HepG2 (cell line): ENCODE results near the gene TTC23. TPM values are rescaled to one million over a fixed set of nuclear protein-coding genes. Genes with fewer than 3 reads are reported as not detected.
A peak's percentile ranks its signal among the peaks of the same experiment; 100 is the strongest.
"Not testable (repeated sequence)": the region's sequence is repeated elsewhere in the genome, so short reads cannot be mapped to it uniquely, and the experiment has no call there.

Source experiments
- ATAC-seq: fragments of 200-7000 bp; cut with Tn5 transposase; 3 replicates; pipeline ENCODE4 v1.9.1; 2020; ENCODE audit warnings: mild to moderate bottlenecking, moderate library complexity
- BruUV-seq: library from RNA; stranded (reverse); fragments of 400-500 nt; replicated peaks from 2 replicates; lab custom pipeline; 2021; lab: Mats Ljungman, UMichigan
- CTCF ChIA-PET: fragments of 300-600 bp; formaldehyde crosslinking; extraction: SDS; loops from one replicate; lab custom pipeline; 2021; ENCODE audit warnings: low total read pairs, inconsistent platforms, low intra/inter-chr PET ratio; lab: Yijun Ruan, JAX
- POLR2A ChIA-PET: fragments of 350-600 bp; sonication (Branson Sonifier 250); formaldehyde crosslinking; loops from one replicate; lab custom pipeline; 2020; ENCODE audit warnings: antibody characterized with exemption, inconsistent platforms; lab: Yijun Ruan, JAX
- DNase-seq: peaks from one replicate; pipeline ENCODE4 v3.0.0-alpha.2; 2015; ENCODE audit warnings: low spot score
- FAIRE-seq: peaks from 3 replicates; lab custom pipeline; 2011; peaks lifted over from hg19 to GRCh38; lab: Jason Lieb, UNC
- H2AFZ ChIP-seq: one replicate; pipeline ENCODE4 v1.6.1; 2011; ENCODE audit warnings: low read length, inconsistent platforms
- H3K27ac ChIP-seq: fragments of 300-600 bp; 3 replicates; pipeline ENCODE4 v1.8.0; 2011; ENCODE audit warnings: mixed run types, mild to moderate bottlenecking, mixed read lengths, low read length, inconsistent platforms; ENCODE audit not compliant: insufficient read depth; ENCODE audit errors: extremely low read length
- H3K27me3 ChIP-seq, 2 experiments: fragments of 200-600 bp in 1 of 2; 2 replicates in 1 of 2; 3 replicates in 1 of 2; pipeline versions ENCODE4 v1.6.0 to v1.8.0; 2011; ENCODE audit warnings: low read length in 2 of 2, mild to moderate bottlenecking in 2 of 2, moderate library complexity in 2 of 2, inconsistent platforms in 1 of 2; ENCODE audit not compliant: insufficient read depth in 2 of 2, control insufficient read depth in 1 of 2
- H3K36me3 ChIP-seq, 2 experiments: fragments of 200-600 bp in 1 of 2; replicated peaks in 1 of 2; 2 replicates in 1 of 2; 3 replicates in 1 of 2; pipeline versions ENCODE4 v1.5.1 to v1.8.0; 2011; ENCODE audit warnings: low read length in 2 of 2, inconsistent platforms in 1 of 2; ENCODE audit not compliant: insufficient read depth in 2 of 2, control insufficient read depth in 1 of 2
- H3K4me1 ChIP-seq: 2 replicates; pipeline ENCODE4 v1.5.1; 2012; ENCODE audit warnings: low read length, inconsistent platforms; ENCODE audit not compliant: insufficient read depth
- H3K4me2 ChIP-seq: 2 replicates; pipeline ENCODE4 v1.6.0; 2011; ENCODE audit warnings: low read depth, low read length, inconsistent platforms
- H3K4me3 ChIP-seq, 3 experiments: fragments of 200-600 bp in 1 of 3; sonication (generic), shearing (Covaris generic) in 1 of 3; replicated peaks in 1 of 3; 2 replicates each; pipeline ENCODE4 v1.5.1; 2011 to 2016; ENCODE audit warnings: low read length in 3 of 3, inconsistent platforms in 2 of 3, low read depth in 2 of 3, mild to moderate bottlenecking in 2 of 3, control low read depth in 1 of 3, mixed read lengths in 1 of 3; ENCODE audit not compliant: insufficient read depth in 1 of 3
- H3K79me2 ChIP-seq: one replicate; pipeline ENCODE4 v1.6.1; 2011; ENCODE audit warnings: low read length, inconsistent platforms; ENCODE audit not compliant: insufficient read depth
- H3K9ac ChIP-seq: 2 replicates; pipeline ENCODE4 v1.6.0; 2011; ENCODE audit warnings: mild to moderate bottlenecking, low read depth, low read length, inconsistent platforms; ENCODE audit not compliant: insufficient read depth
- H3K9me3 ChIP-seq: 2 replicates; pipeline ENCODE4 v1.5.1; 2012; ENCODE audit warnings: mild to moderate bottlenecking, low read length
- H4K20me1 ChIP-seq: 2 replicates; pipeline ENCODE4 v1.6.0; 2011; ENCODE audit warnings: inconsistent platforms, mild to moderate bottlenecking, low read length, moderate library complexity; ENCODE audit not compliant: insufficient read depth
- CC2D1A ChIP-seq: sonication (generic); formaldehyde crosslinking; IDR thresholded peaks from 2 replicates; pipeline ENCODE4 v1.8.1; 2023; ENCODE audit warnings: mild to moderate bottlenecking, missing genetic modification reagents
- GLI4 ChIP-seq: sonication (generic); formaldehyde crosslinking; IDR thresholded peaks from 2 replicates; pipeline ENCODE4 v1.5.1; 2020; ENCODE audit warnings: missing genetic modification reagents, mild to moderate bottlenecking, moderate library complexity, borderline replicate concordance
- KDM3A ChIP-seq: IDR thresholded peaks from 2 replicates; pipeline ENCODE4 v1.6.1; 2018; ENCODE audit warnings: low read depth, missing compliant biosample characterization
- MAFF ChIP-seq: IDR thresholded peaks from 2 replicates; pipeline ENCODE4 v1.6.1; 2011; ENCODE audit warnings: low read depth, low read length, improper control_type of control experiment
- MAFK ChIP-seq, 2 experiments: IDR thresholded peaks in 1 of 2; conservative IDR thresholded peaks in 1 of 2; 2 replicates each; pipeline ENCODE4 v1.6.1; 2011; ENCODE audit warnings: improper control_type of control experiment in 2 of 2, low read length in 2 of 2
- NR2F2 ChIP-seq: IDR thresholded peaks from 2 replicates; pipeline ENCODE4 v1.6.1; 2012; ENCODE audit warnings: low read depth, inconsistent platforms, borderline replicate concordance
- ZNF18 ChIP-seq: sonication (generic); formaldehyde crosslinking; IDR thresholded peaks from 2 replicates; pipeline ENCODE4 v1.8.0; 2022; ENCODE audit warnings: mild to moderate bottlenecking, missing genetic modification reagents; ENCODE audit not compliant: insufficient replicate concordance
- ZNF367 ChIP-seq: sonication (generic); formaldehyde crosslinking; IDR thresholded peaks from 2 replicates; pipeline ENCODE4 v1.4.0; 2020; ENCODE audit warnings: missing genetic modification reagents, borderline replicate concordance
- ZNF451 ChIP-seq: sonication (generic); formaldehyde crosslinking; IDR thresholded peaks from 2 replicates; pipeline ENCODE4 v1.5.0; 2020; ENCODE audit warnings: mild to moderate bottlenecking, missing genetic modification reagents
- ZNF563 ChIP-seq: sonication (generic); formaldehyde crosslinking; IDR thresholded peaks from 2 replicates; pipeline ENCODE4 v1.8.0; 2022; ENCODE audit warnings: mild to moderate bottlenecking, moderate library complexity, missing genetic modification reagents
- WGBS: methylation state at CpG from one replicate; pipeline ENCODE4 v1.1.6; 2017; ENCODE audit warnings: low lambda C conversion rate; 5-methylcytosine and 5-hydroxymethylcytosine counted together
- in situ Hi-C: cut with HindIII; loops from 2 replicates; pipeline ENCODE4 v1.10.0; 2017; ENCODE audit warnings: low pct_unique_long_range_greater_than_20kb; ENCODE audit not compliant: extremely low pct_ligation_motif_present
- intact Hi-C: fragments of 100-400 bp; cut with micrococcal nuclease; formaldehyde crosslinking; loops from one replicate; pipeline ENCODE4 v1.10.0; 2022; ENCODE audit not compliant: unreplicated experiment
- polyA plus RNA-seq, 8 experiments: library from polyadenylated mRNA; depleted of rRNA in 3 of 8; stranded (reverse) in 7 of 8; unstranded in 1 of 8; fragments of >200 nt; fragmentation: Illumina TruSeq in 4 of 8; extraction: Trizol in 4 of 8; gene quantifications; 2 replicates each; pipeline versions ENCODE4 v1.2.1 to v1.2.3, GENCODE V29; 2011 to 2016; ENCODE audit warnings: low read depth in 4 of 8, missing spikeins in 1 of 8, mixed read lengths in 1 of 8; ENCODE audit not compliant: insufficient read depth in 1 of 8
- total RNA-seq, 5 experiments: library from RNA; depleted of rRNA; stranded (reverse); fragments of >200 nt; fragmentation: Illumina TruSeq; extraction: Trizol; gene quantifications; 2 replicates each; pipeline ENCODE4 v1.2.3, GENCODE V29; 2016; ENCODE audit warnings: low read depth in 1 of 5

TTC23 gene
- total and polyA plus RNA-seq, 2 of the 13 experiments (the other 11 are each of a cell fraction or from before 2014, with no cell fraction given), result 1.6 to 11.7 TPM

GRCh38 chr15:99201408-99202175 lies 47.8 kb downstream of the TTC23 start:
- 89% methylated on average over 6 of the region's 6 CpGs for WGBS
- POLR2A ChIA-PET, result no interaction called here

GRCh38 chr15:99197856-99198255 lies 51.5 kb downstream of the TTC23 start:
- peaks cover 2 to 15% of the 10 kb centered on the region in 2 experiments; a peak in 3 of 5 replicates for H3K36me3 ChIP-seq
- FAIRE-seq (no peak), DNase-seq (no peak), ATAC-seq (no peak)
- 97% methylated on average over 3 of the region's 3 CpGs for WGBS
- TF ChIP-seq ZNF18 (CRISPR knock-in tag) (no peak), GLI4 (CRISPR knock-in tag) (no peak), KDM3A (CRISPR knock-in tag) (no peak)
- H4K20me1 ChIP-seq, result no peaks in the 10 kb centered on the region
- no TSS peak for BruUV-seq
- H3K4me3 ChIP-seq, result no peak overlapping the region
- no peak overlapping the region for H3K9ac ChIP-seq
- H3K27me3 ChIP-seq, result no peaks in the 10 kb centered on the region
- no peak overlapping the region for H3K4me2 ChIP-seq
- ChIA-PET CTCF (no interaction called here), POLR2A (no interaction called here)
- H3K27ac ChIP-seq, result no peak overlapping the region
- no peak overlapping the region for H2AFZ ChIP-seq
- no peaks in the 10 kb centered on the region for H3K79me2 ChIP-seq
- in situ Hi-C loops (no loop called here), intact Hi-C loops (no loop called here)
- H3K4me1 ChIP-seq, result peaks cover 7% of the 10 kb centered on the region; the same call in 1 of the 2 replicates
- no peaks in the 10 kb centered on the region for H3K9me3 ChIP-seq

More at GRCh38 chr15:99201408-99202175, 47.8 kb downstream of the TTC23 start:
- Histone ChIP-seq H3K9ac (no peak overlapping the region), H3K4me1 (peaks cover 7% of the 10 kb centered on the region; the same call in 1 of the 2 replicates), H3K4me3 (no peak overlapping the region), H3K27me3 (no peaks in the 10 kb centered on the region), H3K9me3 (no peaks in the 10 kb centered on the region), H2AFZ (no peak overlapping the region), H4K20me1 (no peaks in the 10 kb centered on the region), H3K4me2 (no peak overlapping the region), H3K79me2 (no peaks in the 10 kb centered on the region), H3K27ac (no peak overlapping the region), H3K36me3 (peaks cover 2 to 11% of the 10 kb centered on the region in 2 experiments; a peak in 3 of 5 replicates)
- ATAC-seq (no peak), FAIRE-seq (no peak), DNase-seq (no peak)
- intact Hi-C loops, result no loop called here
- no TSS peak for BruUV-seq
- no peak for TF ChIP-seq NR2F2
- no peak for TF ChIP-seq ZNF367
- TF ChIP-seq CC2D1A (CRISPR knock-in tag), result no peak
- TF ChIP-seq MAFF, result peak; percentile 63
- TF ChIP-seq ZNF563 (CRISPR knock-in tag), result no peak
- TF ChIP-seq MAFK (conservative IDR thresholded peaks at IDR 0.05 in 1 of 2, IDR thresholded peaks at IDR 0.05 in 1 of 2; ENCODE audit: low read length in 2 of 2), result peak; percentile 44 to 75
- TF ChIP-seq ZNF451 (CRISPR knock-in tag), result no peak
- in situ Hi-C loops, result no loop called here
- CTCF ChIA-PET, result no interaction called here

GRCh38 chr15:99192181-99192580 lies 57.2 kb downstream of the TTC23 start:
- POLR2A ChIA-PET, ATAC-seq, H3K9ac ChIP-seq, H3K4me1 ChIP-seq, H3K27me3 ChIP-seq, in situ Hi-C loops, intact Hi-C loops, H4K20me1 ChIP-seq, H2AFZ ChIP-seq, H3K9me3 ChIP-seq, CTCF ChIA-PET, DNase-seq, H3K4me3 ChIP-seq, BruUV-seq, H3K4me2 ChIP-seq, H3K27ac ChIP-seq, H3K79me2 ChIP-seq, FAIRE-seq: not testable (repeated sequence)
- no CpG with 5 or more reads among the region's 1 CpG for WGBS
- peaks cover 2 to 17% of the 10 kb centered on the region in 2 experiments; a peak in 2 of 5 replicates for H3K36me3 ChIP-seq
